Measurements from ENCODE around the gene CATSPERE.

CATSPERE gene

DNA sequence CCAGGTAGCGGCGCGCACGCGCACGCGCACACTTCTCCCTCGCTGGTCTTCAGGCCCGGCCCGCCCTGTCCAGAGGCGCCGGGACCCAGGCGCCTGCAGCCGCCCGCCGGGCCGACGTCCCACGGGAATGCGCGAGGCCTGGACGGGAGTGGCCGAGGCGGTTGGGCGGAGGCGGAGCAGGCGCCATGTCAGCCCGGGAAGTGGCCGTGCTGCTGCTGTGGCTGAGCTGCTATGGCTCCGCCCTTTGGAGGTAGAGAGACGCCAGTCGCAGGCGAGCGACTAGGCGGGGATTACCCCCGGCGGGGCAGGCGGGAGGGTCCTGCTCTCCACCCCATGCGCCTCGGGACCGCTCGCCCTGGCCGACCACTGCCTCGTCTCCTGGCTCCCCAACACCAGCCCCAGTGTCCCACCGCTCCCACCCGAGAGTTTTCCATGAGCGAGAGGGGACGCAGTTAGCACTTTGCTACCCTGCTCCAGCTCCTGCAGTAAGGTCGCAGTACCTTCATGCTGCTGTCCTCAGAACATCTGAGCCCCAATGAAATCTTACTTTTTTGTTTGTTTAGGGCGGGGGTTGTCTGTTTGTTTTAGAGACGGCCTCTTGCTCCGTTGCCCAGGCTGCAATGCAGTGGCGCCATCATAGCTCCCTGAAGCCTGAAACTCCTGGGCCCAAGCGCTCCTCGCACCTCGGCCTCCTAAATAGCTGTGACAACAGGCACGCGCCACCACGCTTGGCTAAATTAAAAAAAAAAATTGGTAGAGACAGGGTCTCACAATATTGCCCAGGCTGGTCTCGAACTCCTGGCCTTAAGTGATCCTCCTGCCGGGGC is at the start of gene CATSPERE:
Gene CATSPERE (plus strand): TSS at position 29 of the 827 bp plus-strand sequence. CDS start 157 bp downstream, at position 186.
- TF ChIP-seq JUND (IDR thresholded peaks at IDR 0.05; ENCODE audit: low read depth) = no peak
- in situ Hi-C loops (cut with HindIII; ENCODE audit: low pct_unique_long_range_greater_than_20kb, low sequenced_read_pairs) = no loop called here
- peak; percentile 74 to 95 for DNase-seq (ENCODE audit: low read depth in 1 of 2, low spot score in 1 of 2)

DNA sequence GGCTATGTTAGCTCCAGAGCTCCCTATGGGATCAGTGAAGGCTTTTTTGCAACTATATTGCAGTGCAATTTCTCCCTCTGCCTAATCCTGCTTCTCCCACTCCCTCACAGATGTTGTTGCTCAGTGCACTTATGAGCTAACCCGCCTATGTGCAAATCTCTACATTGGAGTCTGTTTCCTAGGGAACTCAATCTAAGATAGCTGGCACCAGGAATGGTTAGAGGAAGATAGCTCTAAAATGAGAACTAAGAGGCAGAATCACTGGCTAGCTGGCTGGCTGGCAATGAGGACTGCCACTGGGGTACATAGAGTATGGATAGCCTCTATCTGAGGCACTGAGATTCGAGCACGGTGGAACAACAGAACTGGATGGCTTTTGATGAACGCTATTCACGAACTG is 48.9 kb upstream of the CATSPERE start:
- TF ChIP-seq JUND (IDR thresholded peaks at IDR 0.05; ENCODE audit: low read depth) = no peak
- no peak for DNase-seq (ENCODE audit: low read depth in 1 of 2, low spot score in 1 of 2)
- in situ Hi-C loops (cut with HindIII; ENCODE audit: low pct_unique_long_range_greater_than_20kb, low sequenced_read_pairs) = no loop called here

DNA sequence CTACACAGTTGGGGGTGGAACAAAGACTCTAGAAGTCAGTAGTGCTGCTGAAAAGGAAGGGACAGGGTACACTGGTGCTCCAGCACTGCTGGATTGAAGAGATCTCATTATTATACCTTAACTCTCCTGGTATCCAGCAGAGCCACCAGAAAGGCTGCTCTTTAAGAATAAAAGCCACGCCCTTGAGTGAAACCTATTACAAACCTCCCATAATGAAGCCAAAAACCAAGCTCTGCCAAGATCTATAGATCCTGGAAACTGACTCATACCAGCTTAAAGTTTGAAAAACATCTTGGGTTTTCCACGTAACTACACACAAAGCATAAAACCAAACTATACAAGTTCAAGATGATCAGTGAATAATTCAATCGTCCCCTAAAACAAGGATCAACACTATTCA is 47.3 kb upstream of the CATSPERE start:
- no peak for TF ChIP-seq JUND (IDR thresholded peaks at IDR 0.05; ENCODE audit: low read depth)
- no peak for DNase-seq (ENCODE audit: low read depth in 1 of 2, low spot score in 1 of 2)
- in situ Hi-C loops (cut with HindIII; ENCODE audit: low pct_unique_long_range_greater_than_20kb, low sequenced_read_pairs) = no loop called here

DNA sequence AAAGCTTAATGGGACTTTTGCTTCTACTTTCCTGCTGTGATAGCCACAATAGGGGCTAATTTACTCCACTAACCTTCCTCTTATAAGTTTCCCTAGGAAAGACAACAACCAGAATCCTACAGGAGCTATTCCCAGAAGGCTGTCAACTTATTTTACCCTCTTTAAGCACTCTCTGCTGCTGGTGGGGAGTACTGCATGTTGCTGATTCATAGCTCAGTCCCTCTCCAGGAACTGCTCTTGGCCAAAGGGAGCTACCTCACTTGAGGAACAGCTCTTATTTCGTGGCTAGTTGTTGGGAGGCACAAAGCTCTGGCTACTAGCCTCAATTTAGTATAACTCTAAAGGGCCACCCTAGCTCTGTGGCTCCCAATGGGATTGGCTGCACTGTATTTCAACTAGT is 46.5 kb upstream of the CATSPERE start:
- DNase-seq (ENCODE audit: low read depth in 1 of 2, low spot score in 1 of 2) = peak in 1 of 2 experiments; percentile 39
- in situ Hi-C loops (cut with HindIII; ENCODE audit: low pct_unique_long_range_greater_than_20kb, low sequenced_read_pairs) = no loop called here
- TF ChIP-seq JUND (IDR thresholded peaks at IDR 0.05; ENCODE audit: low read depth) = no peak

GRCh38 chr1:244419024-244419423 is 42.0 kb upstream of the CATSPERE start:
- in situ Hi-C loops (cut with HindIII; ENCODE audit: low pct_unique_long_range_greater_than_20kb, low sequenced_read_pairs) = no loop called here
- no peak for DNase-seq (ENCODE audit: low read depth in 1 of 2, low spot score in 1 of 2)
- no peak for TF ChIP-seq JUND (IDR thresholded peaks at IDR 0.05; ENCODE audit: low read depth)

DNA sequence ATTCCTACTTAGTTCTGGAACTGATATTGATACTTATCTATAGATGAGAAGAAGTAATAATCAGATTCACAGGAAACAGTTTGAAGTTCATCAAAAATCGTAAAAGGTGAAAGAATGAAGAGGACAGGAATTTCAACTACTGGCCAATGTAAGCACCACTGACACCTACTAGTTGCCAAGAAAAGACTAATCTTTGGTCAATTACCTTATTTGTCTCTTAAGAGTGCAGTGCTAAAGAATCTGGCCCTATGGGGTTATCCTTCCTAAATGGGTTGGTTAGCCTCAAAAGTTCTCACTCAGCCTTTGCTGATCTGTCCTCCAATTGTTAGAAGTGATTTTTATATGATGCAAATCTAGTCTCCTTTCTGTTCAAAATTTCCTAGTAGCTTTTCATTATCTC is 38.9 kb upstream of the CATSPERE start:
- DNase-seq (ENCODE audit: low read depth in 1 of 2, low spot score in 1 of 2) = no peak
- in situ Hi-C loops (cut with HindIII; ENCODE audit: low pct_unique_long_range_greater_than_20kb, low sequenced_read_pairs) = no loop called here
- no peak for TF ChIP-seq JUND (IDR thresholded peaks at IDR 0.05; ENCODE audit: low read depth)

DNA sequence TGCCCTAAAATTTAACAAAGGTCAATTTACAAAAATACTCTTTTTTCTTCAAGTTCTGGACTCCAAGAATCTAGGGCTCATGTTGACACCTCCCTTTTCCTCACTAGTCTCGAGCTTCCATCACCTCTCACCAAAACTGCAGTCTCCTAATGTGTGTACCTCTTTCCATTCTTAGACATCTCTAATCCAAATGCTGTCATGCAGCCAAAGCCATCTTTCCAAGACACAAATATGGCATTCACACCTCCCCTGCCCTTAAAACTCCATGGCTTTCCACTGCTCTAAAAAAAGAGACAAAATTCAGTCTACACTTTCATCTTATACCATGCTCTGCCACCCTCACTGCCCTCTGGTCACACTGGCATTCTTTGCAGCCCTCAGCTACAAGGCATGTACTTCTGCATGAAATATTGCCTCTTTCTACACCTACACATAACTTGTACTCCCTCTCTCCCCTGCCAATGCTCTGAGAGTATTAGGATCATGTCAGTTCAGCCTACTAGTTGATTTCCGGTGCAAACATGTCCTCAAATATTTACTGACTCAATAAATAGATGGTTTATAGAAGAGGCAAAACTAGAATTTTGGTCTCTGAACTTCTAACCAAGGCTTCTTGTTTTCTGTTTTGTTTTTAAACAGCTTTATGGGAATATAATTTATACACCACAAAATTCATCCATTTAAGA is 36.3 kb upstream of the CATSPERE start:
- in situ Hi-C loops (cut with HindIII; ENCODE audit: low pct_unique_long_range_greater_than_20kb, low sequenced_read_pairs) = no loop called here
- no peak for DNase-seq (ENCODE audit: low read depth in 1 of 2, low spot score in 1 of 2)
- no peak for TF ChIP-seq JUND (IDR thresholded peaks at IDR 0.05; ENCODE audit: low read depth)

GRCh38 chr1:244427647-244428046 is 33.4 kb upstream of the CATSPERE start:
- in situ Hi-C loops (cut with HindIII; ENCODE audit: low pct_unique_long_range_greater_than_20kb, low sequenced_read_pairs) = no loop called here
- no peak for DNase-seq (ENCODE audit: low read depth in 1 of 2, low spot score in 1 of 2)
- TF ChIP-seq JUND (IDR thresholded peaks at IDR 0.05; ENCODE audit: low read depth) = no peak

DNA sequence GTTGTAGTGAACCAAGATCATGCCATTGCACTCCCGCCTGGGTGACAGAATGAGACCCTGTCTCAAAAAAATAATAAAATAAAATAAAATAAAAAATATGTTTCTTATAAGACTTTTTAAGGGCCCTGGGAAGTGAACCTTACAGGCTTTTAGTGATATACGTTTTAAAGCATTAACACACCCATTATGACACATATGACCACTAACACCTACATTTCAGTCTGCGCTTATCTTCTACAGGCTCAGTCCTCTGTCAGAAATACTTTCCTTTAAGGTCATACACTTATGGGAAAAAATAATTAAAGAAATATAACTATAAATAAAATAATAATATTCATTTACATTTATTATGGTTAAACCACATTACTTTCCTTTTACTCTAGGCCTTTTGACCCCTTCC is 31.3 kb upstream of the CATSPERE start:
- no peak for DNase-seq (ENCODE audit: low read depth in 1 of 2, low spot score in 1 of 2)
- in situ Hi-C loops (cut with HindIII; ENCODE audit: low pct_unique_long_range_greater_than_20kb, low sequenced_read_pairs) = no loop called here
- TF ChIP-seq JUND (IDR thresholded peaks at IDR 0.05; ENCODE audit: low read depth) = no peak

- TF ChIP-seq JUND (IDR thresholded peaks at IDR 0.05; ENCODE audit: low read depth) = no peak
- in situ Hi-C loops (cut with HindIII; ENCODE audit: low pct_unique_long_range_greater_than_20kb, low sequenced_read_pairs) = no loop called here
- DNase-seq (ENCODE audit: low read depth in 1 of 2, low spot score in 1 of 2) = no peak
Measured at GRCh38 chr1:244431166-244431565, 29.9 kb upstream of the CATSPERE start.

GRCh38 chr1:244435562-244436205 is 25.4 kb upstream of the CATSPERE start:
- in situ Hi-C loops (cut with HindIII; ENCODE audit: low pct_unique_long_range_greater_than_20kb, low sequenced_read_pairs) = no loop called here
- DNase-seq (ENCODE audit: low read depth in 1 of 2, low spot score in 1 of 2) = no peak
- no peak for TF ChIP-seq JUND (IDR thresholded peaks at IDR 0.05; ENCODE audit: low read depth)

GRCh38 chr1:244436336-244437085 is 24.6 kb upstream of the CATSPERE start:
- DNase-seq (ENCODE audit: low read depth in 1 of 2, low spot score in 1 of 2) = no peak
- TF ChIP-seq JUND (IDR thresholded peaks at IDR 0.05; ENCODE audit: low read depth) = no peak
- in situ Hi-C loops (cut with HindIII; ENCODE audit: low pct_unique_long_range_greater_than_20kb, low sequenced_read_pairs) = no loop called here

All from T47D (cell line).